Umbilical cord (tissue), 2 donors: ENCODE measurements around the gene MAP7D1. TPM values are rescaled to one million over a fixed set of nuclear protein-coding genes. Genes with fewer than 3 reads are reported as not detected.

Experiments
- DNase-seq: peaks from one replicate; pipeline ENCODE4 v3.0.0-alpha.2; 2015; ENCODE audit warnings: low spot score
- total RNA-seq: library from RNA; depleted of rRNA; stranded (reverse); fragments of >200 nt; gene quantifications from one replicate; pipeline ENCODE4 v1.2.3, GENCODE V29; 2014; ENCODE audit warnings: low replicate concordance; ENCODE audit not compliant: insufficient read depth

MAP7D1 gene
- total RNA-seq: 64.0 TPM

DNA sequence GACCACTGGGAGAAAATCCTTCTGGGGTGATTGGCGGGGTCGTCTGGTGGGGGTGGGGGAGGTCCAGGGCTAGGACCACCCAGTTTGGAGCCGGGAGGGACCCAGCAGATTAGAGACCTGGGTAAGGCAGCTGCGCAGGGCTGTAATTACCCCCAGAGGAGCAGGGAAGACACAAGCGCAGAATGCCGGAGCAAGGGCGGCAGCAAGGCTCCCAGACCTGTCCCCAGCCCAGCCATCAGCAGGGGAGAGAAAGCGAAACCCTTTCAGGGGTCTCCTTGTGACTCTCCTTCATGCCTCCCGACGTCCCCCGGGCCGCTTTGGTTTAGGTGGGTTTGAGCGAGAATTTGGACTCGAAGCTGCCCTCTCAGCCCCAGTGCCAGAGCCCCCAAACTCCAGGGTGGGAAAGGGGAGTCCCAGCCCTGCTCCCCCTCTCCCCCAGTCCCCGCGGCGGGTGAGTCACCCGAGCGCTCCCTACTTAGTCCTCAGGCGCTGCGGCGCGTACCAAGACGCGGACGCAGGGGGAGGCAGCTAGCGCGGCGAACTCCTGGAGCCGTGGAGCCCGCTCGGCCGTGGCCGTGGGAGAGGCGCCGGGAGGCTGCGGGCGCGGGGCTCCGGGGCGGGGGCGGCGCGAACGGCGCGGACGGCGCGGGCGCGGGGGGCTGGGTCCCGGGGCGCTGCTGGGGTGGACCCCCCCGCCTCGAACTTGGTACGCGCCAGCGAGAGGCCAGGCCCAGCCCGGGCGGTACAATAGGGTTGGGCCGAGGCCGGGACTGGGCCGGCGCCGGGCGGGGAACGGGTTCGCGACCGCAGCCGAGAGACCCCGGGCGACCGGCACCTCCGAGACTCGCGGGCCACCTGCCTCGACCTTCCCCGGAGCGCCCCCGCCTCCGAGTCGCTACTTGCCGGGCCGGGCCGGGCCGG, at the start of gene MAP7D1:
Gene MAP7D1 (plus strand): TSS at position 753 of the 921 bp plus-strand sequence. CDS start 258 bp downstream, outside the sequence.
- DNase-seq: peak; percentile 91

DNA sequence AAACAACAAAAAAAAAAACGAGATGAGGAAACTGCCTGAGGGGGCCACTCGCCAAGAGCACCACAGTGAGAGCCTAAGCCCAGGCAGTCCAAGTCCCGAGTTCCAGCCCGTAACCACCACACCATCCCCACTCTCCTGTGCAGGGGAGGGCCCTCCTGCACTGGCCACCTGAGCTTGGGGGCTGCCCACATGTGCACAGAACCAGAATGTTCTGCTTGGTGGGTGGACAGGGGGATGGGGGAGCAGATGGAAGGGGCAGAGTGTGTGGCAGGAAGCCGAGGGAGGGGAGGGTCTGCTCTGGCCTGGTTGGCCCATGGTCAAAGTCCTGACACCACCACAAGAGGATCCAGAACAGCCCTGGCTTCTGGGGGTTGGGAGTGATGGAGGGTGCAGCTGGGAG, 49.7 kb upstream of the MAP7D1 start:
- DNase-seq: no peak

DNA sequence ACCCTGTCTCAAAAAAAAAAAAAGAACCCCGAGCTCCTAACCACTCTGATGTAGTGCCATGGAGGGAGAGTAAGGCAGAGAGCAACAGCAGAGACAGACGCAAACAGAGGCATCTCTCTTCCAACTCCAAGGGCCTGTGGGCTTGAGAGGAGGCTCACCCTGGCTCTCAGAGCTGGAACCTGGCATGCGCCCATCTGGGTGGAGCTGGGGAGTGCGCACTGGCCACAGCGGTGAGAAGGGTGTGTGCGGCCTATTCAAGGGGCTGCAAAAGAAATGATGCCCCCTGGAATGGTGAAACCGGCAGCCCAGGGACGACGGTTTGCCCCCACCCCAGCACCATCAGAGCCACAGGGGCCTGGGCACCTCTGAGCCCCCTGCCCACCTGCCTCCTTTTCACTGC, 48.6 kb upstream of the MAP7D1 start:
- no peak for DNase-seq

DNA sequence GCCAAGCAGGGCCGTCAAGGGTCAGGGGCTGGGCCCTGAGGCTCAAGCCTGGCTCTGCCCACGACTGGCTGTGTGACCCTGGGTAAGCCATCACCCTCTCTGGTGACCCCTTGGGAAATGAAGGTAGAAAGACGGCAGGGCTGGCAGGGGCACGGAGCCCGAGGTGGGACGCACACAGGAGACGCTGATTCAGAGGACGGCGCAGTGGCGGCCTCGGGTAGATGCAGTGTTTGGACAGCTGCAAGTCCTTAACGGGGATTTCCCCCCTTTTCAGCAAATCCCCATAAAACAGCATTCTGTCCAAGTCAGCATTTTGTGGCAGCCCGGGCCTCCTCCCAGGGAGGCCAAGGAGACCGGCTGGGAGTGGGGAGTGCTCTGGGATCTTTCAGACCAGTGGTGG, 47.6 kb upstream of the MAP7D1 start:
- DNase-seq: peak; percentile 85

DNA sequence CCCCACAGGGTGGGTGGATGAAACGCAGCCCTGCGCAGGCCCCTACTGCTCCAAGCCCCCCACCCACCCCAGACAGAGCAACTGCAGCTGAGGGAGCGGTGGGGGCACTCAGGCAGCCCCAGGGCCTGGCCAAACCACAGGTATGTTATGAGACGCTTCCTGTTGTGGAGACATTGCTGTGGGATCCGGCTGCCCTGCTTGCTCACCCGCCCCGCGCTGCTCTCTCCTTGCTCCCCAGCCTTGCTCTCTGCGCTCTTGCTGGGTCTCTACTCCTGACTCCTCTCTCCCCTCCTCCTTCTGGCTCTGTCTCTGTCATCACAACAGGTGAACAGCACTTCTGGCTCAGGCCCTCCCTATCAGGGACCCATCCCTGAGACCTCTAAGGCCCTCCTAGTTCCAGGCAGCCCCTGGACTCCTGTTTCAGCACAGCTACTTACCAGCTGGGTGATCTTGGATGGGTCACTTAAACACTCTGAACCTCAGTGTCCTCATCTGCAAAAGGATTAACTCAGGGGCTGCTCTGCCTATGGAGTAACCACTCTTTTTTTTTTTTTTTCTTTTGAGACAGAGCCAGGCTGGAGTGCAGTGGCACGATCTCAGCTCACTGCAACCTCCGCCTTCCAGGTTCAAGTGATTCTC, 46.8 kb upstream of the MAP7D1 start:
- DNase-seq: no peak

DNA sequence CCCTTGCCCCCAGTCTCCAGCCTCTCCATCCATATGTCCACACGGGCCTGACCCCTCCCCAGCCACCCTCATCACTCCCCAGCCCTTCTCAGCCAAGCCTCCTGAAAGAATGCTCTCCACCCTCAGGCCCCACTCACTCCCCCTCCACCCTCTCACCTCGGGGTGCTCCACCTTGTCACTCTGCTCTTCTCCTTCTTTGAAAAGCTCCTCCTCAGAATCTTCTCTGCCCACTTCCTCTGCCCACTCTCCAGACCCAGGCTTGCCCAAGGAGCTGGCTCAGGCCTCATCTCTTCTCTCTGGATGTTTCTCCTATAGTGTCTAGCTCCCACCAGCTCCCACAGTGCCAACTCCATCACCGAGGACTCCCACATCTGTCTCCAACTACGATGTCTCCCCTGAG, 44.8 kb upstream of the MAP7D1 start:
- no peak for DNase-seq

DNA sequence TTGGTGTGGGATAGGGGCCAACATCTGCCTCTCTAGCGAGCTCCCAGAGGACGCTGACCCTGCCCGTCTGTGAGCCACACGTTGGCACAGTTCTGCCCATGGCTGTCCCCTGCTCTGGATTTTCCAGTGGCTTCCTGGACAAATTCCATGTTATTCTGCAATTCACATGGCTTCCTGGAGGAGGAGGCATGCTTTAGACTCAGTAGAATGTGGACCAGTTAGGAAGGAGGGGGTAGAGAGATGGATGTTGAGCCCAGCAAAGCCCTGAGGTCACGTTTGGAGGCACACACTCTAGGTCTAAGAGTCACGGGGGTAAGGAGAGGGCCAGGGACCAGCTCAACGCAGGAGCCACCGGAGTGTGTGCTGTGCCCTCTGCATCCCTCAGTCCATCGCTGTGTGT, 43.1 kb upstream of the MAP7D1 start:
- no peak for DNase-seq

DNA sequence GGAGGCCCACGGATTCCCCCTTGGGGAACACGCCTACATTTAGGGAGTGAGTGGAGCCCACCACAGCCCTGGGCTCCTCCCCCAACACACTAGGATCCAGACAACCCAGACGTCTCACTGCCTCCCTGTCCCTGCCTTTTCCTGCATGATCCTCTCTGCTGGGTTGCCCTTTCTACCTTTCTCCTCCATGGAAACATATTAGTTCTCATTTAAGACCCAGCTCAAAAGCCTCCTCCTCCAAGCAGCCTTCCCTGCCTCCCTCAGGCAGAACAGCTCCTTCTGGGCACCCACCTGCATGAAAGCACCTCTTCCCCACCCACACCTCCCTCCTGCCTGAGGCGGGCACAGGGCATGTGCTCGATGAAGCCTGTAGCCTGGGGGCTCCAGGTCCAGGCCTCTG, 41.6 kb upstream of the MAP7D1 start:
- DNase-seq: no peak

DNA sequence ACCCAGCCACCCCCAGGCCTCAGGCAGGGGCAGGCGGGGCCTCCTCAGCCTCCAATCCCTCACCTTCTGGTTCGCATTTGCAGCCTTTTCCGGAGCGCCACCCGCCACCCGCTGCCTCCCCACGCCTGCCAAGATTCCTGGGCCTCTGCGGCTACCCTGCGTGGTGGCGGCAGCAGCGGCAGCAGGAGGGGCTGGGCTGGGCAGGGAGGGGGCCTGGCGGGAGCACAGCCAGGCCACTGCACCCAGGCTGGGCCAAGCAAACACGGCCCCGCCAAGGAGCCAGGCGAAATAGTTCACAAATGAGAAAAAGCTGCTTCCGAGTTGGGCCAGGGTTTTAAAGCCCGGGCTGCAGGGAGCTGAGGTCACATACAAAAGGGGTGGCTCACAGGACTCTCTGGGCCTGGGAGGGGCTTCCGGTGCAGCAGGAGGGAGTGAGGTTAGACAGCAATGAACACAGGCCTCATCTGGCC, 40.7 kb upstream of the MAP7D1 start:
- DNase-seq: peak; percentile 88

DNA sequence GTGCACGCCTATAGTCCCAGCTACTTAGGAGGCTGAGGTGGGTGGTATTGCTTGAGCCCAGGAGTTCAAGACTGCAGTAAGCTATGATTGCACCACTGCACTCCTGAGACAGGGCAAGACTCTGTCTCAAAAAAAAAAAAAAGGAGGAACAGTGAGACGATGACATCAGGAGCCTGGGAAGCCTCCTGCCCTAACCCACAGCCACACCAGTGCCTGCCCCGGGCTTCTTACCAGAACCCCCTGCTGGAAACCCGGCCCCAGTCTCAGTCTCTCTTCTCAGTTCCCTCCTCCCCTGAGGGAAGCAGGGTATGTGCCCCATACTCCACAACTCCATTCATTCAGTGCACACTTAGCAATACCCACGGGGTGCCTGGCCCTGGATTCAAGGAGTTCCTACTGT, 40.0 kb upstream of the MAP7D1 start:
- DNase-seq: no peak

DNA sequence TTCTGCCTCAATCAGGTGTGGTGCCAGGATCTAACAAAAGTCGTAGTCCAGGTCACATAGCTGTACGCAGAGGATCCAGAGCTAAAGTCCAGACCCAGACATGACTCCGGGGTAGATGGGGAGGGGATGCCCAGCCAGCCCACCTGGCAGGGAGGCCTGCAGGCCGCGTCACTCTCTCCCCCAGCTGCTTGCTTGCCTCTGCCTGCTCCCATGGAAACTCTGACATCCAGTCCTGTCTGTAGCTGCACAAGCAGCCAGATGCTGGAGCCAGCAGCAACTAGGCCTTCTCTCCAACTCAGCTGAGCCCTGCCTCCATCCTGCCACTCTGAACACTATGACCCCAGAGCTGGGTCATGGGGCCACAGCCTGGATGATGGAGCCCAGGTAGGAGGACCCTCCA, 39.1 kb upstream of the MAP7D1 start:
- peak; percentile 76 for DNase-seq

DNA sequence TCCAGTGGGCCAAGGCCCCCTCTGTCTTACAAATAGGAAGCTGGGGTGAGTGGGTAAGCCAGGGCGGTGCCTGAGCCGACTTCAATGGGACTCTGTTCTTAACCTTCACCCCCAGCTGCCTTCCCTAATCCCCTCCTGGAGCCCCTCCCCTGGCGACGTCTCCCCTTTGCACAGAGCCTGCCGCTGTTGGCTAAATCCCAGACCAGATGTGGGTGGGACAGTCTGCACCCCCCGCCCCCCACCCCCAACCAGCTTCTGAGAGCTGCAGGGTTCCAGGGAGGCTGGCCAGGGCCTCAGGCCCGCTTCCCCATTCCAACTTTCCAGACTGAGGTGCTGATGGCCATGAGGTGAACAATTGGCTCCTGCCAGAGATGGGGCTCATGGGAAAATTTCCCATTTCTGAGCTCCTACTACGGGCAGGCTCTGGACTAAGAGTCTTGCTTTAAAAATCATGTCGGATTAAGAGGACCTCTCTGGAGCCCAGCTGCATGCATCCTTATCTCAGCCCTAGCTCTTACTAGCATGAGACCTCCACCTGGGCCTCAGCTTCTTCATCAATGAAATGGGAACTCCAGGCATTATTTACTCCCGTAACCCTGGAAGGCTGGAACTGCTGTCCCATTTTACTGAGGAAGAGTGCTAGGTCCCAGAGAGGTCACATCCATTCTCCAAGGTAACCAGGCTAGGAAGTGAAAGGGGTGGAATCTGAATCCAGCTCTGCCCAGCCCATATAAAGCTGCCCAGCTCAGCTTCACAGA, 37.3 kb upstream of the MAP7D1 start:
- DNase-seq: no peak

DNA sequence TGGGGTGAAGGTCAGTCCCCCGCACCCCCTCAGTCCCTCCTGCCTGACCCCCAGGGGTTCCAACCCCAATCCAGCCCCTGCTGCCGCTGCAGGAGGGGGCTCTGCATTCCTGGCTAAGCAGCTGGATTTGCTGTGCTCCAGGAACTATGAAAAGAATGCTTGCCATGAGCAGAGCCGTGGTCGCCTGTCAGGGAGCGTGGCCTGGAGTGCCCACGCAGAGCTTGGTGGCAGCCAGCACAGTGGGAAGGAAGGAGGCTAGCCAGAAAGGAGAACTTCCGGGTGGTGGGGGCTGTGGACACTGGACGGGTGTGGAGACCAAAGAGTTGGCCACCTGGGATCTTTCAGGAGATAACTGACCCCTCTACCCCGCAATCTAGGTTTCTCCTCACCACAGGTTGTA, 36.5 kb upstream of the MAP7D1 start:
- no peak for DNase-seq

DNA sequence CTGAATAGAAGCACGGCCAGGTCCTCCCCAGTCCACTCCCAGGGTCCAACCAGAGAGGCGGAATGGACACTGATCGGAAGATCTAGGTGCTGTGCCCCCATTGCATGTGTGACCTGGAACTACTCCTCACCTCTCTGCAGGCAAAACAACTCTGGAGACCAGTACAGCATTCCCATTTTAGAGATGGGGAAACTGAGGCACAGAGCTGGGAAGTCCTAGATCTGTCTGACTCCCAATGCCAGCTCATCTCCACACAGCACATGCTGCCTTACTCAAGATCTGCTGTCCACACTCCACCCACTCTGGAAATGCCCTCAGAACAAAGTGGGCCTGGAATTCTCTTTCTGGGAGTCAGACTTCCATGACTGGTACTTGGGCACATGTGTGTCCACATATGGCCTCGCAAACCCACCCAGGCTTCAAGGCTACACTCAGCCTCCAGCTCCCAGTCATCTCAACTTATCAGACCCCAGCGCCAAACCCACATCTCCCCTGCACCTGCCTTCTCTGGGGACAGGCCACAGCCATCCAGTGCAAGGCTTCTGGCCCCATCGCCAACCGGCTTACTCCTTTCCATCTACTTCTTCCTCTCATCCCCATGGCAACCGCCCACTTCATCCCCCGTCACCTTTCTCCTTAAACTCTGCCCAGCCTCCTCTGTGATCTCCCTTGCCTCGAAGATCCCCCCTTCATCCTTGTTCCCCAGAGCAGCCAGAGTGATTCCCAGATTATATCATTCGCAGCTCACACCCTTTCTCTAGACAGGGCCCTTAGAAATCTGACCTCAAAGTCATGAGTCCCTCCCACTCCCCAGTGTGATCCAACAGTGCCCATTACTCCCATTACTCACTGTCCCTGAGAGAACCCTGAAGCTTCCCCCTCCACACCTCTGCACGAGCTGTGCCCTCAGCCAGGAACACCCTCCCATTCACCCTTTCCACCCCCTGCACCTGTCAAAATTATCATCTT, 33.6 kb upstream of the MAP7D1 start:
- DNase-seq: no peak

DNA sequence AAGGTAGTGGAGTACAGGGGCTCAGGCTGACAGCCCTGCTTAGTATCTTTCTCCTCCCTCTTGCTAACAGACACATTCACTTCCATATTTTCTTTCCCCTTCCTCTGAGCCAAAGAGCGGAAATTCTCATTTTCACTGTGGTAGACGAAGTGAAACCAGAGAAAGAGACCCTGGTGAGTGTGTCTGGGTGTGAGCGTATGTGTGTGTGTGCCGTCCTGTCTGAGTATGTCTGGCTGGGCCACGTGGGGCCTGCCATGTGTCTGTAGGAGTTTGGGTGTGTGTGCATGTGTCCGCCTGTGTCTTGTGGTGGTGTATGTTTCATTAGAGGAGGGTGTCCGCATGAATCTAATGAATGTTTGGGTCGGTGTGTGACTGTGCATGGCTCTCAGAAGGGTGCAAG, 32.6 kb upstream of the MAP7D1 start:
- peak; percentile 70 for DNase-seq

DNA sequence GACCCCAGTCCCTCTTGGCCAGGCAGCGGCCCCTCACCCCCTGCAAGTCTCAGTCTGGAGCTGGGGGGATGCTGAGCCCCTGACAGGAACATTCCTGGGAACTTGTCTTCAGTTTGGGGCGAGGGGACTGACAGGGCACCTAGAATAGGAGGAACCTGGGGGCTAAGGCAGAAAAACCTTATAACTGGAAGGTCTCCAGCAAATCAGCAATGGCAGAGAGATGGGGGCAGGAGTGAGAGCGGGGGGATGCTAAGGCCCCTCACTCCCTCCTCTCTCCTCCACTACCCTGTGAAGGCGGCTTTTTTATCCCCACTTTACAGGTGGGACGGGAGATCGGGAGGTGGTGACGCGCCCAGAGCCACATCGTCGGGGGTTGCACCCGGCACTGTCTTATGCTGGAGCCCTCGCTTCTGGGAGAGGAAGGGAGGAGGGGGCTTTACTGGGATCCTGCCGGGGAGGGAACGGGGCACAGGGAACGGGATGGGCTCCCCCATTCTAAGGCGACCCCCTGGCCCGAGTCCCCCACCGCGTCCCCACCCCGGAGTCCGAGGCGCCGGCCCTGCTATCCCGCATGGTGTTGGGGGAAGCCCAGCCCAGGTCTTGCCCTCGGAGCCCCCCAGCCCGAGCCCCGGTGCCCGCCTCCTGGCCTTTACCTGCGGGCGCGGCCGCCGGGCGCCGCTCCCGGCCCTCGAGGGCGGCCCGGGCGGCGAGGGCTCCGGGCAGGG, 31.4 kb upstream of the MAP7D1 start:
- DNase-seq: no peak

DNA sequence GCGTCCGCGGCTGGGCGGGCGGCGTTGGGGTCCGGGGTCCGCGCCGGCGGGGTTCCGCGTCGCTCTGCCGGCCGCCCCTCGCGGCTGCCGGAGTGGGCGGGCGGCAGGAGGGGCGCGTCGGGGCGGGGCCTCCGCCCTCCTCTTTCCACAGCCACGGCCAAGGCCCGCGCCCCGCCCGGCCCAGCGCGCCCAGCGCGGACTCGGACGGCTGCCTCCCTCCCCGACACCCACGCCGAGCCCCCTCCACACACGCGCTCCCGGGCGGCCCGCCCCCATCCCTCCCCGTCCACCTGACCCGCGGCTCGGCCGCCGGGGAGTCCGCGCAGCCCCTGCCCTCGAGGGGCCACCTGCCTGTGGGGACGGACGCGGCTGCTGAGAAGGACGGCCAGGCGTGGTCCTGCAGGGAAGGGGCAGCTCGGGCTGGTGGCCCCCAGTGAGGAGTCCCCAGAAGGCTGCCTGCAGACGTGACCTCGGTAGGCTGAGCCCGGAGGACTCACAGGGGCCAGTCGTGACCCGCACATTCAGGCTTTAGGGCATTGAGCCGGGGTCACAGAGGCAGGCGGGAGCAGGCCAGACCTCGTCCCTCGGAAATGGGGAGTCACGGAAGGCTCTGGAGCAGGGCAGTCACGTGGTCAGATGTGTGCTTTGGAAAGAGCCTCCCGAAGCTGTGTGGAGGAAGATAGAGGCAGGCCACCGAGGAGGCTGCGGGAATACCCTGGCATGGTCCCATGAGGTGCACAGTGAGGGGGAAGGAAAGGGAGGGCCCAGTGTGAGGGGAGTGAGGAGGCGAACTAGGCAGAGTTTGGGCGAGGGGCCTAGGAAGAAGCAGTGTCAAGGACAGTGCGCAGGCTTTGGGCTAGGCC, 30.6 kb upstream of the MAP7D1 start, which contains the start of gene COL8A2:
Gene COL8A2 (minus strand): TSS at position 94 of the 863 bp plus-strand sequence. CDS start 24,980 bp downstream, outside the sequence.
- DNase-seq: no peak

DNA sequence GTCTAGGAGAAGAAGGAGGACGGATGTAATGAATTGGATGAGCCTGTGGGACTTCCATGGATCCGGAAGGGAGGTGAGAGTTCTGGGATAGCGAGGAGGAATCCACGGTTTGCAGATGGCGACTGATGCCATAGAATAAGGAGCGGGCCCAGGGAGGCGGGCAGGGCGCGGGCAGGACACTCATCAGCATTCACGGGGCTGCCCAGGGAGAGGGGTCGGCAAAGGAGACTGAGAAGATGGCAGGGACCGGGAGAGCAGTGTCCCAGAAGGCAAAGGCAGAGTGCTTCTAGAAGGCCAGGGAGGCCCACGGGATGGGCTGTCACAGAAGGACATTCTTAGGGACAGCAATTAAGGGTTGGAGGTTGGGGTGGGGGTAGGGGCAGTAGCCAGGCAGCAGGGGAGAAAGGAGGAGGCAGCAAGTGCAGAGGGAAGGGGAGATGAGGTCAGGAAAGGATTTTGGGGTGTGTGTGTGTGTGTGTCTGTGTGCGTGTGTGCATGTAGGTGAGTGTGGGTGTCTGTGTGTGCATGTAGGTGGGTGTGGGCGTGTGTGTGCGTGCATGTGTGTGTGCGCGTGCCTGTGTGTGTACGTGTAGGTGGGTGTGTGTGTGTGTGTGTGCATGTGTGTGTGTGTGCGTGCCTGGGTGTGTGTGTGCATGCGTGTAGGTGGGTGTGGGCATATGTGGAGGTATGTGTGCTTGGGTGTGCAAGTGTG, 29.8 kb upstream of the MAP7D1 start:
- DNase-seq: no peak
